ENCODE data around the gene TRIM46.
"Not testable (repeated sequence)": the region's sequence is repeated elsewhere in the genome, so short reads cannot be mapped to it uniquely, and the experiment has no call there.

The TRIM46 gene

DNA sequence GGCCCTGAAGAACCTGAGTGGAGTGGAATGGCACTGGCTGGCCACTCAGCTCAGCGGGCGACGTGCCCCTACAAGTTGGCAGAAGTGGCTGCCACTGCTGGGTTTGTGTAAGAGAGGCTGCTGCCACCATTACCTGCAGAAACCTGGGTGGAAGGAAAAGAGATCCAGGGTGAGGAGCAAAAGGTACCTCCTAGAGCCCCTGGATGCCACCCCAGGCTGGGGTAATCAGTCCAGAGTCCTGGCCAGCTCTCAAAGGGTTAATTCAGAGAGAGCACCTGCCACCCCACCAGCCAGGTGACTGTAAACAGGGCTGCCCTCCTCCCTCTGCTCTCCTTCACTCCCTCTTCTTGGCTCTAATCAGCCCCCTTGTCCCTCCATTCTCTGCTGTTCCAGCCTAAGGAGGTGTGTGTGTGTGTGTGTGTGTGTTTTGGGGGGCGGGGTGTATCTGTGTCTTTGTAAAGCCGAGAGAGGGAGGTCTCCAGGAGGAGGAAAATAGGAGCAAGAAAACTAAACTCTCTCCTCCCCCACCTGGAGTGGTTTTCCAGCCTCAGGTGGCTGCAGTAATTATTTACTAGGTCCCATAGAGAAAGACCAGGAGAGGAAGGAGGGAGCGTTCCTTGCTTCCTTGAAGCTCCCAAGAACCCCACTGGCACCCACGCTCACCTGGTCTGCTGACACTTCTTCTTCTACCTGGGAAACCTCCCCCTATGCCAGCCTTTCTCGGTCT lies 12.6 kb downstream of the TRIM46 start:
- no peak for DNase-seq (ENCODE audit: low read depth)

DNA sequence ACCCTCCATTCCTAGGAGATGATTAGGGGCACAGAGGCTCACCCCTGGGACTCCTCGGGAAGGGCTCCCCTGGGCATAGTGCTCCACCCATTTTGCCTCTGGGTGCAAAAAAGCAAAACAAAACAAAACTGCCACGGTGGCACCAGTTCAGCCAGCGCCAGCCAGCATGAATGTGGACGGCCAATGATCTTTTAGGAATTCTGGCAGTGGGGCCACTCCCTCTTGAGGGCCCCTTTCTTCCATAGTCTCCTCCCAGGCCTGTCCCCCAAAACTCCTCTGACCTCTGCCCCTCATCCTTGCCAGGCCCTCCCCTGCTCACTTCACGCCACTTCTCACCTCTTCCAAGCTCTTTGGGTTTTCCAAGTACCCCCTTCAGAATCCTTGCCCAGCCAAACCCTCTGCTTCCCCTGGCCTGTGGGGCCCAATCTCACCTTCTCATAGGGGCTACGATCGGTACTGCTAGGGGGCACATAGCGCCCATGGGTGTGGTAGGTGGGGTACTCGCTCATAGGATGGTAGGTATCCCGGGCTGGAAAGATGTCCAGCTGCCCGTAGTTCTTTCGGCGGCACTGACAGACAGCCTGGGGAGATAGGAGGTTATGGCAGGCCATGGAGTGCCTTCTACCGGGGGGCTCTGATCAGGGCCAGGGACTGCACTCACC lies 13.3 kb downstream of the TRIM46 start:
- DNase-seq (ENCODE audit: low read depth) = no peak

DNA sequence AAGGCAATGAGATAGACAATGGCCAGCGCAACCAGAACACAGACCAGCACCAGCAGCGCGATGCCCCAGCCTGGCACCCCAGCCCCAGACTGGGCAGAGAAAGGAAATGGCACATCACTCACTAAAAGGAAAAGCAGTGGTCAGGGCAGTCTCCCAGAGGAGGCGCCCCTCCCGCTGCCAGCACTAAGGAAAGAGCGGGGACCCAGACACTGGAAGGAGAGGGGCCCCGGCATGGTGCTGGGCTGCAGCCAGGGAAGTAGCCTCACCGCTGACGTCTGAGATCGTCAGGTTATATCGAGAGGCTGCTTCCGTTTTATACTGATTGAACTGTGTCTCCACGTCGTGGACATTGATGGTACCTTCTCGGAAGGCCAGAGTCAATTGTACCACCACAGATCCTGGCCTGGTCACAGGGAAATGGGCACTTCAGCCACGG lies 13.8 kb downstream of the TRIM46 start:
- DNase-seq (ENCODE audit: low read depth) = no peak

DNA sequence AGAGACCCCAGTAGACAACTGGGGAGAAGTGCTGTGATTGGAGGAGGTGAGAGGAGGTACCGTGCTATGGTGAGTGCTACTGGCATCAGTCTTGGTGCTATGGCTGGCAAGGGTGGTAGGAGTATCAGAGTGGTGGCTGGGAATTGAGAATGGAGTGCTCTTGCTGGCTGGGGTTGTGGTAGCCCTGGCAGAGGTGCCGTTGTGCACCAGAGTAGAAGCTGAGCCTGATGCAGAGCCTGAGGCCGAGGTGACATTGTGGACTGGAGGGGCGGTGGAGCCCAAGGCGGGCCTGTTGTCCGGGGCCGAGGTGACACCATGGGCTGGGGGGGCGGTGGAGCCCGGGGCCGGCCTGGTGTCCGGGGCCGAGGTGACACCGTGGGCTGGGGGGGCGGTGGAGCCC lies 14.6 kb downstream of the TRIM46 start:
- DNase-seq (ENCODE audit: low read depth) = no peak

DNA sequence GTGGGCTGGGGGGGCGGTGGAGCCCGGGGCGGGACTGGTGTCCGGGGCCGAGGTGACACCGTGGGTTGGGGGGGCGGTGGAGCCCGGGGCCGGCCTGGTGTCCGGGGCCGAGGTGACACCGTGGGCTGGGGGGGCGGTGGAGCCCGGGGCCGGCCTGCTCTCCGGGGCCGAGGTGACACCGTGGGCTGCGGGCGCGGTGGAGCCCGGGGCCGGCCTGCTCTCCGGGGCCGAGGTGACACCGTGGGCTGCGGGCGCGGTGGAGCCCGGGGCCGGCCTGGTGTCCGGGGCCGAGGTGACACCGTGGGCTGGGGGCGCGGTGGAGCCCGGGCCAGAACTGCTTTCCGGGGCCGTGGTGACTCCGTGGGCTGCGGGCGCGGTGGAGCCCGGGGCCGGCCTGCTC lies 16.3 kb downstream of the TRIM46 start:
- DNase-seq (ENCODE audit: low read depth) = not testable (repeated sequence)

DNA sequence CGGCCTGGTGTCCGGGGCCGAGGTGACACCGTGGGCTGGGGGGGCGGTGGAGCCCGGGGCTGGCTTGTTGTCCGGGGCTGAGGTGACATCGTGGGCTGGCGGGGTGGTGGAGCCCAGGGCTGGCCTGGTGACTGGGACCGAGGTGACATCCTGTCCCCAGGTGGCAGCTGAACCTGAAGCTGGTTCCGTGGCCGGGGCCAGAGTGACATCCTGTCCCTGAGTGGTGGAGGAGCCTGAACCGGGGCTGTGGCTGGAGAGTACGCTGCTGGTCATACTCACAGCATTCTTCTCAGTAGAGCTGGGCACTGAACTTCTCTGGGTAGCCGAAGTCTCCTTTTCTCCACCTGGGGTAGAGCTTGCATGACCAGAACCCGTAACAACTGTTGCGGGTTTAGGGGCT lies 18.3 kb downstream of the TRIM46 start:
- DNase-seq (ENCODE audit: low read depth) = no peak

DNA sequence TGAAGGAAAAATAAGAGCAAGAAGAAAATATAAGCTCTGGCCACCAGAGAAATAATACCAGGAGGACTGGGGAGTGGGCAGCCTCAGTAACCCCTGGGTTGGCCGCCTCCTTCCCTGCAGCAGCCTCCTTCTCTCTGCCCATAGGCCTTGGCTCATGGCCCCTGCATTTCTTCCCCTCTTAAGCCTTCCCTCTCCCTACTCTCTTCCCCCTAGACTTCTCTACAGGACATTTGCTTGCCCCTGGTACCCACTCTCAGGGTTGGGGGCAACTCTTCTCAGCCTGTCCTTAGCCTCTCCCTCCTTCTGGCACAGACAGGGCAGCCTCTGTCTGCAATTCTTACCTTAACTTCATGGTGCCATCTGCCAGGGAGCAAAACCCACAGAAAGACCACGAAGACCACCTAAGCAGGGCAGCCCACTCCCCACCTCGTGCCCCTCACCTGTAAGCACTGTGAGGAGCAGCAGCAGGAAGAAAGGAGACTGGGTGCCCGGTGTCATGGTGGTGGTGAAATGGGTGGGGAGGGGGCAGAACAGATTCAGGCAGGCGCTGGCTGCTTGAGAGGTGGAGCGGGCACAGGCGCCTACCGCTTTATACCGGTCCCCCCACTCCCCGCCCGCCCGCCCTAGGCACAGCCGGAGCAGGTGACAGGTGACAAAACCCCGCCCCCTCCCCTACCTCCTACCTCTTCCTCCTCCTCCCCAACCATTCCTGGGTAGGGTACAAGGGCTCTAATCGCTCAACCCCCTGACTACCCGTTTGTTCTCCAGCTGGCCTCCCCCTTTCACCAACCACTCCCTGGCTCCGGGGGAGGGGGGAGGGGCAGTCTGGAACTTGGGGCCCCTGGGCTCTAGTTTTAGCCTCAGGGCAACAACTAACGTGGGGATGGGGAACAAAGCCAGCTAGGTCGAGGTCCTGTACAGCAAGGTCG lies 19.0 kb downstream of the TRIM46 start:
- DNase-seq (ENCODE audit: low read depth) = peak; percentile 39

DNA sequence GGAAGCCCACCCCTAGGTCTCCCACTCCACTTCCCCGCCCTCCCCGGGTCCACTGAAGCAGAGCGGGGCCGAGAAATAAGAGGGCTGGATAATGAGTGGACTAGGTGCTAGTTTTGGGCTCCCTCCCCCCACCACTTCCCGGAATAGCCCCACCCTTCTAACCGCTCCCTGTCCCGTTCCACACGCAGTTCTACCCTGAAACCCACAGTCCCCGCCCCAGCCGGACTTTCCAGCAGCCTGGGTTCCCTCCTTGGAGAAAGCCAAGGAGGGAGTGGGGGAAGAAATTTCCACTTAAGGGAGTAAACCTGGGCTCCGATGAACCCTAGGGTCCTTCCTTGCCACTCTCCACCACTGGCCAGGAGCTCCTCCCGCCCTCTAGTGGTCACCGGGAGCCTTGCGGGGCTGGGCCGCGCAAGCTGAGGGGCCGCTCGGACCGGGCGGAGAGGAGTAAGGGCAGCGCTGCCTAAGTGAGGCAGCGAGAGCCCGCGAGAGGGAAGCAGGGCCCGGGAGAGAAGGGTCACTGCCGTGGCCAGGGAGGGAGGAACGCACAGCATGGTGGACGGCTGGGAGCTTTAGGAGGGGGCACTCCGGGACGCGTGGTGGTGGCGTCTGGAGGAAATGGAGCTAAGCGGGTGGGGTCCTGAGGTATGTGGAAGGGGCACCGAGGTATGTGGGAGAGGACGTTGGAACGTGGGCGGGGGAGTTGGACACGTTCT lies 19.8 kb downstream of the TRIM46 start:
- DNase-seq (ENCODE audit: low read depth) = peak; percentile 58

DNA sequence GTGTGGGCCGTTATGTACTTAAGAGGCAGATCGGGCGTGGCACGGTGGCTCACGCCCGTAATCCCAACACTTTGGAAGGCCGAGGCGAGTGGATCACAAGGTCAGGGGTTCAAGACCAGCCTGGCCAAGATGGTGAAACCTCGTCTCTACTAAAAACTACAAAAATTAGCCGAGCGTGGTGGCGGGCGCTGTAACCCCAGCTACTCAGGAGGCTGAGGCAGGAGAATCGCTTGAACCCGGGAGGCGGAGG lies 20.3 kb downstream of the TRIM46 start:
- DNase-seq (ENCODE audit: low read depth) = not testable (repeated sequence)

DNA sequence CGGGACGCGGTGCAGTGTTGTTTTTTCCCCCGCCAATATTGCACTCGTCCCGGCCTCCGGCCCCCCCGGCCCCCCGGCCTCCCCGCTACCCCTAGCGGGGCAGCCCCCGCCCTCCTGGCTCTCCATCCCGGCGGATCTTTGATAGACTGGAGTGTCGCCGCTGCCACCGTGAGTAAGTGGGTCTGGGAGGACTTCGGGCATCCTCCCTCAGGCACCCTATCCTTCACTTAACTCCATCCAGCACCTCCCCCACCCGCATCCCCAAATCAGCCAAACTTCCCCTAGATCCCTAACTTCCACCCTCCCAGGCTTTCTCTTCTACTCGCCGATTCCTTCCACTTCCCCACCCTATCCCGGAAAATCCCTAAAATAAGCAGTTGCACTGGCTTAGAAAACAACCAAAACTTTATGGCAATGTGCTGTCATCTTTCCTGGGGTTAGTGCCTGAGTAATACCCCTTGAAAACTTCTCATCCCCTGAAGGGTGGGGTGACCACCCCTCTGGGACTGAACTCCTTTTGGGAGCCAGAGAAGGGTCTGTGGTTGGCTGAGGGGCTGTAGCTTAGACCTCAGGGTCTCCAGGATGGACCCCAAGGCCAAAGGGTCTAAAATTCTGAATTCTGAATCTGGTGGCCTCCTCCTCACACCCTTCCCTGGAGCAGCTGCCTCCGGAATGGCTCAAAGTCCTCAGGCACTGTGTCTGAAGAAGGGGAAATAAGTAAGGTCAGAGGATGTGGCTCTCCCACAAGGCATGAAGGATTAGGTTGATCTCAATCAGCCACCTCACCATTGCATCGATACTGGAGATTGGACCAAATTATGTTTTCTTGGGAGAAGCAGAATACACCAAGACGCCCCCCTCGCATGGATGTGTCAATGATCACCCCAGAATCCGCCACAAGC lies 21.8 kb downstream of the TRIM46 start:
- DNase-seq (ENCODE audit: low read depth) = no peak

DNA sequence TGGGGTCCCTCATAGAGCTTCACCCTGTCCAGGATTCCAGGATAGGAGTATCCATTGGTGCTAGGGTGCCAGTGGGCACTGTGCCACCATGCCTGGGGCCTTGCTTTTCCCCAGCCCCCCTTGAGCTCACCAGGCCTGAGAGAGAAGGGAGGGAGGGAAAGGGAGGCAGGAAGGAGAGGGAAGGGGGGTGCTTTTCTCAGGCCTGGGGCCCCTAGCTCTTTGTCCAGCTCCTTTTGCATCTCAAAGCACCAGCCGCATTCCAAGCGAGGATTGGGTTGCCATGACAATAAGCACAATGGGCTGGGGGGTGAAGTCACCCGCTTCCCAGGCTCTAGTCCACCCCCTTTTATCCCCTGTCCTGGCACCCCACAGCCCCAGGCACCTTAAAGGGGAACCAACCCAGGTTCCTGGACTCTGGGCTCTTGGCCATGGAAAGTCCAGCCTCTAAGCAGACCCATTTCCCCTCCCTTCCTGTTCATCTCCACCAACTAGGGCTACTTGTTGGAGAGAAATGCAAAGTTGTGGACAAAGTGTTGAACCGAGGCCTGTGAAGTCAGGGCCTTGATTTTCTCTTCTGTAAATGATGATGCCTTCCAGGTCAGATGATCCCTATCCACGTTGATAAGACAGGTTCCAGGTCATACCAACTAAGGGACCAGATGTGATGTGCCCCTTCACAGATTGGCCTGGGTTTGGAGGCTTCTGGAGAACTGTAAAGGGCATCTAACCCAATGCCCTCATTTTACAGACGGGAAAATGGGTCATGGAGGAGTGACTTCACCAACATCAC lies 22.6 kb downstream of the TRIM46 start:
- DNase-seq (ENCODE audit: low read depth) = no peak

DNA sequence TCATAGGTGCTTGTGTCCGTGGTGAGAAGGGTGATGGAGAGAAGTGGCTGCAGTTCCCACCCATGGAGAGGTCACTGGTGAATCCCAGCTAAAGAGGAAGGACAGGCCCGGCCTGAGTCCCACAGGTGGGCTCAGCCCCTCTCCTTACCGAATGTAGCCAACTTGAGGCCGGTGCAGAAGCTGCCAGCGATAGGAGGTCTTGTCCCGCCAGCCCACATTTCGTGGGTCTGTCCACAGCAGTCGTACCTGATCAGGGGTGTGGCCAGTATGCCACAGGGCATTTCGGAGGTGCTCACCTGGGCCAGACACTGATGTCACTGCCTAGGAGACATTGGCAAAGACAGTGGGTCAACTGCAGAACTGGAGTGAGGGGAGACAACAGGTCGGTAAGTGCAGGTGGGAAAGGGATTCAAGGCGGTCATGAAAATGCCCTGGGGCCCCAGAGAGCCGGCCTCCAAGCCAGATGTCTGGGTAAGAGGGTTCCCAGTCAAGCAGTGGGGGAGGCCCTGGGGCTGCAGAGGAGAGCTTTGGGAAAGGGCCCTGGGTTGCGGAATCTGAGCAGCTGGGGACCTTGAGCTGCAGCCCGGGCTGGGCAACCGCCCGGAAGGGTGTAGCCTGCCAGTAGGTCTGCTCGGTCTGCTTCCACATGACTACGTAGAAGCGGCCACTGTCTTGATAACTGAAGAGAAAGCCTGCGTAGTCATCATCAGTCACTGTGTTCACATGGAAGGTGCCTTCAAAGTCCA lies 23.4 kb downstream of the TRIM46 start:
- no peak for DNase-seq (ENCODE audit: low read depth)

DNA sequence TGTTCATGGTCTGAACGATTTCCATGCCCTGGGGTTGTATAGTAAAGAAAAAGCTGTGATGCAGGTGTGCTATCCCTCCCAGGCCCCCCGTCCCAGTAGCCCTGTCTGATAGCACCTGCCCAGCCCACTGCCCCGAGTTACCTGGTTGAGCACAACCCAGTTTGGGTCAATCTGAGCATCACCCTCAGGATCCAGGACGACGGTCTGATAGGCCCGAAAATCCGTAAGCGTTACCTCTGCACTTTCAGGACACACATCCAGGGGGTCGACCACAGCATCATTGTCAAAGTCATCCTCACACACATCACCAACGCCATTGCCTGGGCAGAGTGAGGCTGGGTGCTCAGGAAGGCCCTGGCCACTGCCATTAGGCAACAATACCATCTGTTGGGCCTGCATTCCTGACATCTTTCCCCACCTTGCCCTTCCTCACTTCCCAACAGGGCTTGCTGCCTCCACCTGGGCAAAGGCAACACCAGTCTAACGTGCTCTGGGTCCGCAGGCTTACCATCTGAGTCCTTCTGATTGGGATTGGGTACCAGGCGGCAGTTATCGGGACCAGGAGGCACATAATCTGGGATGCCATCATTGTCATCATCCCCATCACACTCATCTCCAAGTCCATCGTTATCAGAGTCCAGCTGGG lies 24.4 kb downstream of the TRIM46 start:
- no peak for DNase-seq (ENCODE audit: low read depth)

DNA sequence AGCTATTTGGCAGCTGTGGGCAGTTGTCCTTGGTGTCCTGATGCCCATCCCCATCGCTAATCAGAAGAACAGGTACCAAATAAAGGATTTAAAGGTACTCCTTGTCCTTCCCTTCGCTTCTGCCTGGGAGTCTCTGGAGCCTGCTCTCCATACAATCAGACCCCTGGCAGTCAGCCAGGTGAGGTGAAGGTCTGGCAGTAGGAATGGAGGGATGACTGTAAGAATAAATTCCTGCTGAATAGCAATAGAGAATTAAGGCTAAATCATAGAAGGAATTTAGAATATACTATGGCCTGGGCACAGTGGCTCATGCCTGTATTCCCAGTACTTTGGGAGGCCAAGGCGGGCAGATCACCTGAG lies 24.9 kb downstream of the TRIM46 start:
- DNase-seq (ENCODE audit: low read depth) = no peak

DNA sequence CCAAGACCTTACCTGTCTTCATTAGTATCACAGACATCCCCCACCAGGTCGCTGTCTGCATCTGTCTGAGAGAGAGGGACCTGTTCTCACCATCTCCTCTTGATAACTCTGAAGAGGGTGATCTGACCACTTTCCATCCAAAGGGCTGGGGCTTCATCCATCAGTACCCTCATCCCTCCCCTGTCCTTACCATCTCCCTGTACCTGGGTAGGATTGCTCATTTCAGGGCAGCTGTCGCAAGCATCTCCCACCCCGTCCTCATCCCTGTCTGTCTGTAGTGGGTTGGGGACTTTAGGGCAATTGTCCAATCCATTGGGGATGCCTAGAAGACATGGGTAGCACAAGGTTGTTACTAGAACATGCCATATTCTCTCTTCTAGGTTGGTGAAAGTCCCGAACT lies 26.1 kb downstream of the TRIM46 start:
- no peak for DNase-seq (ENCODE audit: low read depth)

DNA sequence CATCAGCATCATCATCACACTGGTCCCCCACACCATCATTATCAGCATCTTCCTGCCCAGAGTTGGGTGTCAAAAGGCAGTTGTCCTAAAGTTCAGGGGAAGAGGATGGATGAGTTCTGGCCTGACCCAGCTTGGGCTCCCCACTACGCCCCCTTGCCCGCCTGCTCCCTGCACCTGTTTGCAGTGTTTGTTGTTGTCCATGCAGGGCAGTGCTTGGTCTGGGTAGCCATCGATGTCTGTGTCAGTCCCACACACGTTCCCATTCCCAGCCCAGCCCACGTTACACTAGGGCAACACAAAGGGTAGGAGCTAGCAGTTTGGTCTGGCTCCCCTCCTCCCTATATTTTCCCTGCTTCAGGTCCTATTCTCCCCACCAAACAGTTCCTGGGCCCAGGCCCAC lies 27.3 kb downstream of the TRIM46 start:
- DNase-seq (ENCODE audit: low read depth) = no peak

DNA sequence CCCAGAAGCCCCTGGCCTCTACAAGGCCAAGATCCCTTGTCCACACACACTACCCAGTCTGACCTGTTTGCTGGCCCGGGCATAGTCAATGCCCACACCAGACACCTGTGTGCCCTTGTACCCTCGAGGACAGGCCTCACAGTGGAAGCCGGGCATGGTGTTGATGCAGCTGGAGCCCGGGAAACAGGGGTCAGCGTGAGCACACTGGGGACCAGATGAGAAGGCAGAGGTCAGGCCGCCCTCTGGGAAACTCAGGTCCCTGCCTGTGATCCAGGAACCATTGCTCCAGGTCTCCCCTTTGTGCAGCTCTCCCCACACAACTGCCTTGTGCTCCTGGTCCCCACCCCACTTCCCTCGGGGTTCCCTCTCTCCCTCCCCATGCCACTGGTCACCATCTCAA lies 28.5 kb downstream of the TRIM46 start:
- DNase-seq (ENCODE audit: low read depth) = no peak

DNA sequence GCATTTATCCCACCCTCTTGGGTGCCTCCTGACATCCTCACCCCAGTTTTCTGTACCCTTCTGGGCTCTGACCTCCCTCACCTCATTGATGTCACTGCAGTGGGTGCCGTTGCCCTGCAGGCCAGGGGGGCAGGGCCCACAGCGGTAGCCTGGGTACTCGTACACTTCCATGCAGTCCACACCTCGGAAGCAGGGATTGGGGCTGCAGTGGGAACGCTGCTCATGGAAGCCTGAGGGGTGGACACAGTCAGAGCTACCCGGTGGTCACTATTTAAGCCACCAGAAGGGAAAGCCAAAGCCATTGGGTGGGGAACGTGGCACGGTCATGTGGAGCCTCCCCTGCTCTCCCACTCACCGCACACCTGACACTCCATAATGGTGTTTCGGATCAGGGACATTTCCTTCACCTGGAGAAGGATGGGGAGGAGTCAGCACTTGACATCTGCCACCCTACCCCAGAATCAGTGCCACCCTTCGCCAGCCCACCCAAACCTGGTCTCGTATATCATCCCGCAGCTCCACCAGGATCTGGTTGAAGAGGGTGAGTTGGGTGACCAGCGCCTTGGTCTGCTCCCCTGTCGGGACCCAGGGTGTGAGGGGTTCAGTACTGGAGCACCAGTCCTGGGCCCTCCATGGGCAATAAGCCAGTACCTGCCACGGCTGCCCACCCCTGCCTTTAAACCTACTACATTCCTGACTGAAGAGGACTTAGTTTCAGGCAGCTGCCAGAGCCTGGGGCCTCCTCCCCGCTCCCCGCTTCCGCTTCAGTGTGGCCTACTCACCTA lies 29.3 kb downstream of the TRIM46 start:
- no peak for DNase-seq (ENCODE audit: low read depth)

DNA sequence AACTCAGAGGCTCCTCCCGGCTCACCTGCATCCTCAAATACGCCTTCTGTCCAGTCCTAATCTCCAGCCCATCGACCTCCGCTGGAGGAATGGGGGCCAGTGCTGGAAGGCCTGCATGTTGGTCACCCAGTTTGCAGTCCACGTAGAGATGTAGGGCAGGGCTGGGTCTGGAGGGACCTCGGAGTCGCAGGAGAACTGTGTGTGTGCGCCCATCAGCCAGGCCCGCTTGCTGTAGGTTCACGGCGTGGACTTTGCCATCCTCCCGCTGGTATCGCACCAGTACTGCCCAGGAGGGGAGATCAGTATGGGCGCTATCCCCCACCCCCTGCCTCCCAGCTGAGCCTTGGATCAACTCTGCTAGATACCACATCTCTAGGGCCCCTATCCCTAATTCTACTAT lies 31.4 kb downstream of the TRIM46 start:
- no peak for DNase-seq (ENCODE audit: low read depth)
